Skeletal muscle tissue (tissue), 4 donors: ENCODE results near the gene GRPEL2. TPM values are rescaled to one million over a fixed set of nuclear protein-coding genes. Genes with fewer than 3 reads are reported as not detected.

Source experiments
- H3K27ac ChIP-seq: one replicate; pipeline ENCODE4 v1.7.0; 2013; ENCODE audit warnings: mild to moderate bottlenecking, low read depth, low read length, inconsistent platforms
- H3K27me3 ChIP-seq, 3 donors: one replicate each; pipeline ENCODE4 v1.7.0; 2013; ENCODE audit warnings: low read length in 3 of 3; ENCODE audit not compliant: control insufficient read depth in 3 of 3, insufficient read depth in 3 of 3
- H3K36me3 ChIP-seq, 3 donors: one replicate each; pipeline ENCODE4 v1.7.0; 2013; ENCODE audit warnings: low read length in 3 of 3; ENCODE audit not compliant: control insufficient read depth in 3 of 3, insufficient read depth in 3 of 3
- H3K4me1 ChIP-seq, 3 donors: one replicate each; pipeline ENCODE4 v1.7.0; 2013; ENCODE audit warnings: low read length in 3 of 3, mild to moderate bottlenecking in 3 of 3; ENCODE audit not compliant: control insufficient read depth in 3 of 3, insufficient read depth in 3 of 3
- H3K4me3 ChIP-seq, 3 donors: one replicate each; pipeline ENCODE4 v1.7.0; 2013; ENCODE audit warnings: low read length in 3 of 3
- H3K9ac ChIP-seq, 3 donors: one replicate each; pipeline ENCODE4 v1.7.0; 2013; ENCODE audit warnings: low read length in 3 of 3, mild to moderate bottlenecking in 3 of 3, moderate library complexity in 2 of 3, low read depth in 1 of 3
- H3K9me3 ChIP-seq, 3 donors: one replicate each; pipeline ENCODE4 v1.7.0; 2013; ENCODE audit warnings: low read length in 3 of 3; ENCODE audit not compliant: control insufficient read depth in 3 of 3
- total RNA-seq: library from RNA; depleted of rRNA; stranded (reverse); fragments of >200 nt; gene quantifications from one replicate; pipeline ENCODE4 v1.2.3, GENCODE V29; 2014
- donor health status: Osteomylitis.

Gene GRPEL2
- total RNA-seq, 1 donor from 2014 or later = 14.1 TPM

DNA sequence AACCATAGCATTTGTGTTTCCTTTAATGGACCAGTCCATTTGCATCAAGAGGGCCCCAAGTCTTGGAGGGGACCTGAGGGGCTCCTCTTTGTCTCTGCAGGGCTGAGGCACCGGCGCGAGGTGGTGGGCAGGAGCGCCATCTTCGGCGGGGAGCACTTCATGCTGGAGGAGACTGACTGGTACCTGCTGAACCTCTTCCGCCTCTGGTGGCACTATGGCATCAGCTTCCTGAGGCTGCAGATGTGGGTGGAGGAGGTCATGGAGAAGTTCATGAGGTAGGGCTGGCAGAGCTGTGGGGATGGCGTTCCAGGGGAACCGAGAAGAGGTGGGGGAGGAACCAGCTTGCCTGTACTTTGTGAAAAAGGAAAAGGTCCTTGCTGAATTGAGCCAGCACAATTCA lies 18.6 kb downstream of the GRPEL2 start:
- Histone ChIP-seq H3K27ac (no peak overlapping the region), H3K4me1 (peaks cover 0 to 10% (median 7%) of the 10 kb centered on the region in 3 donors), H3K4me3 (no peak overlapping the region)

DNA sequence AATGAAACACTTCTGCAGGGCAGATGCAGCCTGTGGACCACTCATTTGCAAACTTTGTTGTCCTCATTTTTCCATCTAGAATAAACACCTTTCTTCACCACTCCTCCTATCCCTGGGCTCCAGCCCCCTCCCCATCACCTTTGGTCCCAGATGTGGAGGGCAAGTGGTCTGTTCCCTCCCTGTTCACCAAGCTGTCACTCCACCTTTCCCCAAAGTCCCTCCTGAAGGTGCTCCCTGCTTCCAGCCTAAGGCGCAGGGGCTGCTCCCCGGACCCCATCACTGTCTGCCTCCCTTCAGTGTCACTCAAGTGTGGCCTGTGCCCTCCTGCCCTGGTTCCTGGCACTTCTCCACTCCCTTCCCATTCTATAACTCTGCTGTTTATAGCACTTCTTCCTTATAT lies 19.4 kb downstream of the GRPEL2 start:
- Histone ChIP-seq H3K9ac (no peak overlapping the region), H3K27ac (no peak overlapping the region), H3K36me3 (peaks cover 0 to 2% (median 0%) of the 10 kb centered on the region in 3 donors), H3K27me3 (no peaks in the 10 kb centered on the region), H3K4me1 (peaks cover 0 to 7% (median 7%) of the 10 kb centered on the region in 3 donors), H3K9me3 (no peaks in the 10 kb centered on the region), H3K4me3 (no peak overlapping the region)

More for the DNA sequence above, 18.6 kb downstream of the GRPEL2 start:
- Histone ChIP-seq H3K27me3 (no peaks in the 10 kb centered on the region), H3K9ac (no peak overlapping the region), H3K36me3 (peaks cover 0 to 2% (median 0%) of the 10 kb centered on the region in 3 donors), H3K9me3 (no peaks in the 10 kb centered on the region)

DNA sequence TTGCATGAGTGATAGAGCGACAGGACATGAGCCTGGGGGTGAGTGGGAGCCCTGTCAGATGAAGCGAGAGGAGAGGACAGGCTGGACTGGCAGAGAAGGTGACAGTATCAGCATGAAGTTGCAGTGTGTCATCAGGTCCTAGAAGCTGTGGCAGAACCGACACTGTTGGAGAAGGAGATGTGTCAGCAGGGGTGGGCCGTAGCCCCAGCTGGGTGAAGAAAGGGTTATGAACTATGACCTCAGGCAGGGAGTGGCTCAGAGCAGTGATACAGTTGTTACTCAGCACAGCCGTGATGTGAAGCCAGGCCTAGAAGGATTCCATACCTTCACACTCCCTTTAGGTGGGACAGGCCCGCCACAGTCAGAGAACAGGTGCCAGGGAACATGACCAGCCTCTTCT lies 20.1 kb downstream of the GRPEL2 start:
- no peak overlapping the region for H3K4me3 ChIP-seq
- no peak overlapping the region for H3K27ac ChIP-seq
- peaks cover 0 to 7% (median 7%) of the 10 kb centered on the region in 3 donors for H3K4me1 ChIP-seq
- peaks cover 0 to 2% (median 0%) of the 10 kb centered on the region in 3 donors for H3K36me3 ChIP-seq
- H3K9me3 ChIP-seq = no peaks in the 10 kb centered on the region
- no peaks in the 10 kb centered on the region for H3K27me3 ChIP-seq
- no peak overlapping the region for H3K9ac ChIP-seq

DNA sequence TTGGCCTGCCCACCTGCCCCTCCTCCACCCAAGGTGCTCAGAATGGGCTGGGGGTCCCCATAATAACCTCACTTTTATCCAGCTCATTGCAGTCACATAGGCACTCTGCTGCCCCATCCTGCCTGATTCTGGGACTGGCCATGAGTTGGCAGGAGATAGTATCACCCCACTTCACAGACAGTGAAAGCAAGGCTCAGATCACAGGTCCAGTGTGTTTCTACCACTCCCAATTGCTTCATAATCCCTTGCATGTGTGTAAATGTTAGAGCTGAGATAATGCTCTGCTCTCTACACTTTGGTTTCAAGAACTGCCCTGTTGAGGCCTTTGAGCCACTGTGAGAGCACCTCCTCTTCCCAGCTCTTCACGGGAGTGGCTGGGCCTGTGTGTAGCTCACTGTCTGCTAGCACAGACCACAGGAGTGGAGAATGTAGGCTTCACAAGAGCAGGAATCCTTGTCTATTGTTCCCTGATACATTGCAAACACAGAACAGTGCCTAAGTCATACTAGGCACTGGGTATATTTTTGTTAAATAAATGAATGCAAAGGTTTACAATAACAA lies 20.9 kb downstream of the GRPEL2 start:
- no peak overlapping the region for H3K27ac ChIP-seq
- H3K9ac ChIP-seq = peak overlapping the region in 1 of 3 donors; percentile 57
- no peak overlapping the region for H3K4me3 ChIP-seq
- H3K36me3 ChIP-seq = peaks cover 0 to 2% (median 0%) of the 10 kb centered on the region in 3 donors
- peaks cover 6 to 13% (median 10%) of the 10 kb centered on the region in 3 donors for H3K4me1 ChIP-seq
- no peaks in the 10 kb centered on the region for H3K9me3 ChIP-seq
- no peaks in the 10 kb centered on the region for H3K27me3 ChIP-seq

DNA sequence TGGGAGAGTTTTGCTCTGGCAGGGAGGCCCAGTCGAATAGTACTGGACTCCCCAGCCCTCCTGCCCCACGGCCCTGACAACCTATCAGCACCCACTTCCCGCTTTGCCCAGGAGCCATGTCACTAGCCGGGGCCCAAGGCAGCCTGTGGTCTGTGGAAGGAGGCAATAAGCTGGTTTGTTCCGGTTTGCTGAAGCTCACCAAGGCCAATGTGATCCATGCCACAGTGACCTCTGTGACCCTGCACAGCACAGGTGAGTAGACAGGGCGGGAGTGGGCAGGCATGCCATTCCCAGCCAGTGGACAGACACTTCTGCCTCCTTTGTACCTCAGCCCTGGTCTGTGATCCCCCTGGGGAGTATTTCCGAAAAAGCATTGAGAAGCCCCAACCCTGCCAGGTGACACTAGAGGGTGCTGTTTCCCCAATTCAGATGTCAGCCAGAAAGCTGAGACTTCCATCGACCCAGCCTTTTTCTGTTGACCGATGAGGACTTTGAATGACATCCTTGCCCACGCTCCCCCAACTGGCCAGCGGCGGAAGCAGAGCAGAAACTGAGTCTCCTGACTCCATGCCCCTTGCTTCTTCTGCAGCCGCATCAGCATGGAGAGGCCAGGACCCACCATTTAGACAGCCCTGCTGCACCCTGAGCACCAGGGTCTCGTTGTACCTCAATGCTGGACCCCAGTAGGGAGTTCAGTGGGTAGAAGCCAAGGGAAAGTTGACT lies 22.1 kb downstream of the GRPEL2 start:
- Histone ChIP-seq H3K36me3 (peaks cover 0 to 2% (median 0%) of the 10 kb centered on the region in 3 donors), H3K4me3 (no peak overlapping the region), H3K27me3 (no peaks in the 10 kb centered on the region), H3K9me3 (no peaks in the 10 kb centered on the region), H3K9ac (peak overlapping the region in 1 of 3 donors; percentile 33), H3K4me1 (peaks cover 14 to 23% (median 21%) of the 10 kb centered on the region in 3 donors), H3K27ac (no peak overlapping the region)

DNA sequence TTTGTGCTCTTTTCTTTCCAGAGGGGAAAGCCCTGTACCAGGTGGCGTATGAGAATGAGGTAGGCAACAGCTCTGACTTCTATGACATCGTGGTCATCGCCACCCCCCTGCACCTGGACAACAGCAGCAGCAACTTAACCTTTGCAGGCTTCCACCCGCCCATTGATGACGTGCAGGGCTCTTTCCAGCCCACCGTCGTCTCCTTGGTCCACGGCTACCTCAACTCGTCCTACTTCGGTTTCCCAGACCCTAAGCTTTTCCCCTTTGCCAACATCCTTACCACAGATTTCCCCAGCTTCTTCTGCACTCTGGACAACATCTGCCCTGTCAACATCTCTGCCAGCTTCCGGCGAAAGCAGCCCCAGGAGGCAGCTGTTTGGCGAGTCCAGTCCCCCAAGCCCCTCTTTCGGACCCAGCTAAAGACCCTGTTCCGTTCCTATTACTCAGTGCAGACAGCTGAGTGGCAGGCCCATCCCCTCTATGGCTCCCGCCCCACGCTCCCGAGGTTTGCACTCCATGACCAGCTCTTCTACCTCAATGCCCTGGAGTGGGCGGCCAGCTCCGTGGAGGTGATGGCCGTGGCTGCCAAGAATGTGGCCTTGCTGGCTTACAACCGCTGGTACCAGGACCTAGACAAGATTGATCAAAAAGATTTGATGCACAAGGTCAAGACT lies 22.8 kb downstream of the GRPEL2 start:
- Histone ChIP-seq H3K9ac (no peak overlapping the region), H3K27me3 (no peaks in the 10 kb centered on the region), H3K4me3 (no peak overlapping the region), H3K36me3 (peaks cover 0 to 2% (median 0%) of the 10 kb centered on the region in 3 donors), H3K27ac (no peak overlapping the region), H3K9me3 (no peaks in the 10 kb centered on the region), H3K4me1 (peaks cover 14 to 23% (median 23%) of the 10 kb centered on the region in 3 donors)

DNA sequence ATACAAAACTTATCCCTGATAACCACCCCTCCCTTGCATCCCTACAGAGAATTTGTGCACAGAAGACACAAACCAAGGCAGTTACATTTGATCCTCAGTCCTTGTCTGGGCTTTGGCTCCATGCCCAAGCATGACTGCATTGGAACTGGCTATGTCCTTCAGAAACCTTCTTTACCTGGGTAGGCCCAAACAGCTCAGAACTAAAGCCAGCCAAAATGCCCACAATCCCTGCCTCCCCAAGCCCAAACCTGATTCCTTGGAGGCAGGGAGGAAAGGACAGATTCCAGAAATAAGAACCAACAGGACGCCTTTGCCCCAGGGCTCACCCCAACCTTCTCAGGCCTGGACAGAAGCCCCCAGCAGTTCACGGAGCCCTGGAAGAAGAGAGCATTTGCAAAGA lies 25.6 kb downstream of the GRPEL2 start:
- peaks cover 14 to 23% (median 23%) of the 10 kb centered on the region in 3 donors for H3K4me1 ChIP-seq

DNA sequence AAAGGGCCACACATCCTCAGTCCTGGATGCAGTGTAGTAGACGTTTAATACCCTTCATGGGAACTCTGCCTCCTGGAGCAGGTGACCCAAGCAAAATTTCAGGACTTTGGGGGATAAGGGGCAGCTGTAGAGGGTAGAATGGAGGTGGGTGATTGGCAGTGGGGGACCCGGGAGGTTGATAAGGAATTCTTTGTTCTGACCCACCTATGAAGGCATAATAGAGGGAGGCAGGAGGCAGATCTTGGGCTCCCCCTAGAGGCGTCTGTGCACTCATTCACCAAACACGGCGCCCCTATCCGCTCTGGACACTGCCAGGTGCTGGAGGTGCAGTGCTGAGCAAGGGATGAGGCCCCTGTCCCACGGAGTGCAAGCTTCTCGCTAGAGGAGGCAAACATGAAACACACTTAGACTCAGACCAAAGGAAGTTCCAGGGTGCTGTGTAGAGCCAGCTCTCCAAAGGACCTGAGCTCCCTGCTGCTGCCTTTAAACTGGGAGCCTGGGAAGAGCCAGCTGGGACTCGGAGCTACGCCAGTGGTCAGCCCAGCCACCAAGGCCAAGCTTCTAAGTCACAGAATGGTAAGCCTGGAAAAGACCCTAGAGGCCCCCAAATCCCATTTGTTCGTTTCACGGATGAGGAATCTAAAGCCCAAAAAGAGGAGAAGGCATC lies 26.1 kb downstream of the GRPEL2 start:
- H3K36me3 ChIP-seq = no peaks in the 10 kb centered on the region
- H3K9ac ChIP-seq = no peak overlapping the region
- peak overlapping the region; percentile 26 for H3K27ac ChIP-seq
- H3K27me3 ChIP-seq = no peaks in the 10 kb centered on the region
- peaks cover 14 to 23% (median 23%) of the 10 kb centered on the region in 3 donors for H3K4me1 ChIP-seq
- H3K9me3 ChIP-seq = no peaks in the 10 kb centered on the region
- peak overlapping the region in 1 of 3 donors; percentile 32 for H3K4me3 ChIP-seq

More for the DNA sequence above, 25.6 kb downstream of the GRPEL2 start:
- Histone ChIP-seq H3K4me3 (no peak overlapping the region), H3K27me3 (no peaks in the 10 kb centered on the region), H3K36me3 (no peaks in the 10 kb centered on the region), H3K27ac (no peak overlapping the region), H3K9ac (no peak overlapping the region), H3K9me3 (no peaks in the 10 kb centered on the region)

DNA sequence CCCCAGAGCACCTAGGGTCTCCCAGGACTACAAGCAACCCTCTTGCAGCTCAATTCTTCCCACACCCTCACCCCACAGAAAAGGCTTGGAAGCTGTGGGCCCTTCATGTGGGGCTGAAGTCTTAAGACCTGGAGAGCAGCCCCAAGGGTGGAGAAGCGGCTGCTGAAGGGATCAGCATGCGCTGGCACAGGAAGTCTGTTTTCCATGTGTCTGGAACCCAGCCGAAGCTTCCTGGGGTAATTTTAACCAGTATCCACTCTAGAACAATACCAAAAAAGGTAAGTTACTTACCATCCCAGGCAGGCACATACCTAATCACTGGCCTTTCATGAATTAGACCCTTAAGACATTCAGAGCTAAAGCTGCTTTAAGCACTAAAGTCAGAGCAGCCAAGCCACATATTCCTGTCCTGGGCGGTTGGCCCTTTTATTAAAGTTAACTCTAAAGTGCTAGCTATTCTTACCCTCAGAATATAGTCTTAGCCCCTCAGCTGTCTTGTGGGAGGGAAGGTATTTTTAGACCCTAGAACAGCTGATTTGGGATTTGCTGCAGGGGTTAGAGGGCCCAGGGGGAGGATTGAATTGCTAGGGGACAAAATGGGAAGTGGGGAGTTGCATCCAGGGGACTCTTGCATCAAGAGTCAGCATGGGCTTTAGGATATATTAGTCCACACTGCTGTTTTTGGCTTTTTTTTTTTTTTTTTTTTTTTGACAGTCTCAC lies 26.9 kb downstream of the GRPEL2 start:
- Histone ChIP-seq H3K4me3 (peak overlapping the region in 1 of 3 donors; percentile 32), H3K27me3 (no peaks in the 10 kb centered on the region), H3K36me3 (no peaks in the 10 kb centered on the region), H3K9me3 (no peaks in the 10 kb centered on the region), H3K4me1 (peaks cover 14 to 22% (median 22%) of the 10 kb centered on the region in 3 donors), H3K9ac (no peak overlapping the region), H3K27ac (peak overlapping the region; percentile 26)
